K562 (cell line): Measurements from ENCODE around the gene MRI1. TPM values are rescaled to one million over a fixed set of nuclear protein-coding genes. Genes with fewer than 3 reads are reported as not detected.

Experiments
- ATAC-seq: fragments of 200-7000 bp; cut with Tn5 transposase; 3 replicates; pipeline ENCODE4 v1.9.1; 2020; ENCODE audit warnings: moderate library complexity
- BruUV-seq: library from RNA; stranded (reverse); fragments of 400-500 nt; replicated peaks from 2 replicates; lab custom pipeline; 2021; lab: Mats Ljungman, UMichigan
- CTCF ChIA-PET: fragments of 300-600 bp; formaldehyde crosslinking; extraction: SDS; loops from one replicate; lab custom pipeline; 2021; ENCODE audit warnings: low intra/inter-chr PET ratio; lab: Yijun Ruan, JAX
- POLR2A ChIA-PET: fragments of 300-600, 350-650 bp; sonication (Branson Sonifier 250); formaldehyde crosslinking; extraction: SDS; loops from one replicate; lab custom pipeline; 2021; ENCODE audit warnings: antibody characterized with exemption, inconsistent platforms; lab: Yijun Ruan, JAX
- DNase-seq, 4 experiments: peaks; one replicate each; pipeline versions ENCODE4 v3.0.0 to v3.0.0-alpha.2; 2011 to 2018; ENCODE audit warnings: low spot score in 3 of 4, mixed read lengths in 3 of 4; ENCODE audit errors: extremely low read depth in 1 of 4
- FAIRE-seq: peaks from 2 replicates; lab custom pipeline; 2011; peaks lifted over from hg19 to GRCh38; lab: Jason Lieb, UNC
- H2AFZ ChIP-seq: 2 replicates; pipeline ENCODE4 v1.6.0; 2011; ENCODE audit warnings: low read depth, low read length, control low read depth, inconsistent platforms
- H3K27ac ChIP-seq: fragments of 200-600 bp; 3 replicates; pipeline ENCODE4 v1.8.0; 2011; ENCODE audit warnings: low read depth, mild to moderate bottlenecking, control low read depth, inconsistent platforms, low read length, moderate library complexity, mixed read lengths; ENCODE audit errors: extremely low read depth
- H3K27me3 ChIP-seq, 2 experiments: fragments of 300-600 bp in 1 of 2; 2 replicates in 1 of 2; 3 replicates in 1 of 2; pipeline versions ENCODE4 v1.6.0 to v1.8.0; 2011; ENCODE audit warnings: inconsistent platforms in 2 of 2, low read length in 2 of 2, mild to moderate bottlenecking in 1 of 2, mixed read lengths in 1 of 2, moderate library complexity in 1 of 2; ENCODE audit not compliant: control insufficient read depth in 2 of 2, insufficient read depth in 2 of 2
- H3K36me3 ChIP-seq: fragments of 300-600 bp; 3 replicates; pipeline ENCODE4 v1.8.0; 2011; ENCODE audit warnings: mild to moderate bottlenecking, low read length, inconsistent platforms; ENCODE audit not compliant: control insufficient read depth, insufficient read depth
- H3K4me1 ChIP-seq, 2 experiments: fragments of 200-600 bp in 1 of 2; replicated peaks in 1 of 2; 2 replicates in 1 of 2; 3 replicates in 1 of 2; pipeline versions ENCODE4 v1.5.1 to v1.8.0; 2011; ENCODE audit warnings: inconsistent platforms in 2 of 2, low read length in 2 of 2, mild to moderate bottlenecking in 1 of 2, mixed read lengths in 1 of 2, moderate library complexity in 1 of 2; ENCODE audit not compliant: control insufficient read depth in 2 of 2, insufficient read depth in 2 of 2
- H3K4me2 ChIP-seq: 2 replicates; pipeline ENCODE4 v1.6.1; 2011; ENCODE audit warnings: low read length, control low read depth, inconsistent platforms, mixed read lengths; ENCODE audit not compliant: insufficient read depth
- H3K4me3 ChIP-seq: fragments of 200-600 bp; sonication (generic), shearing (Covaris generic); 2 replicates; pipeline ENCODE4 v1.5.1; 2016; ENCODE audit warnings: control low read depth, inconsistent platforms
- H3K79me2 ChIP-seq: fragments of 200-600 bp; 3 replicates; pipeline ENCODE4 v1.8.0; 2011; ENCODE audit warnings: low read length, inconsistent platforms; ENCODE audit not compliant: control insufficient read depth, insufficient read depth
- H3K9ac ChIP-seq, 2 experiments: 2 replicates each; pipeline versions ENCODE4 v1.6.0 to v1.6.1; 2011; ENCODE audit warnings: low read depth in 2 of 2, low read length in 2 of 2, control low read depth in 1 of 2, inconsistent platforms in 1 of 2, mild to moderate bottlenecking in 1 of 2, mixed read lengths in 1 of 2; ENCODE audit not compliant: insufficient read depth in 1 of 2
- H3K9me1 ChIP-seq: one replicate; pipeline ENCODE4 v1.6.0; 2011; ENCODE audit warnings: inconsistent platforms, mild to moderate bottlenecking, low read length, moderate library complexity; ENCODE audit not compliant: control insufficient read depth, insufficient read depth
- H3K9me3 ChIP-seq: replicated peaks from 2 replicates; pipeline ENCODE4 v1.5.1; 2011; ENCODE audit warnings: low read depth, low read length, inconsistent platforms; ENCODE audit not compliant: control insufficient read depth, insufficient read depth
- H4K20me1 ChIP-seq: replicated peaks from 2 replicates; pipeline ENCODE4 v1.6.1; 2011; ENCODE audit warnings: low read length, inconsistent platforms, mixed read lengths; ENCODE audit not compliant: control insufficient read depth, insufficient read depth
- ESRRA ChIP-seq: fragments of 450-650 bp; IDR thresholded peaks from 2 replicates; pipeline ENCODE4 v1.6.1; 2014; ENCODE audit warnings: low read depth, mild to moderate bottlenecking, moderate library complexity, borderline replicate concordance
- L3MBTL2 ChIP-seq: fragments of 450-650 bp; IDR thresholded peaks from 2 replicates; pipeline ENCODE4 v1.6.1; 2016; ENCODE audit warnings: mild to moderate bottlenecking, moderate library complexity
- RBM15 ChIP-seq: fragments of 200-400 bp; formaldehyde crosslinking; IDR thresholded peaks from 2 replicates; pipeline ENCODE4 v1.6.1; 2018; ENCODE audit warnings: mild to moderate bottlenecking, low read length, moderate library complexity; ENCODE audit not compliant: insufficient read depth
- SIN3A ChIP-seq, 2 experiments: fragments of 150-350 bp in 1 of 2; IDR thresholded peaks; 2 replicates each; pipeline ENCODE4 v1.6.1; 2011 to 2016; ENCODE audit warnings: borderline replicate concordance in 2 of 2, low read depth in 2 of 2, low read length in 2 of 2, mild to moderate bottlenecking in 2 of 2, moderate library complexity in 2 of 2; ENCODE audit not compliant: control insufficient read depth in 1 of 2
- YY1 ChIP-seq, 3 experiments: IDR thresholded peaks; 2 replicates each; pipeline ENCODE4 v1.6.1; 2011; ENCODE audit warnings: low read length in 2 of 3, mild to moderate bottlenecking in 2 of 3, moderate library complexity in 2 of 3, borderline replicate concordance in 1 of 3, control low read depth in 1 of 3, low read depth in 1 of 3; ENCODE audit not compliant: insufficient read depth in 3 of 3, insufficient replicate concordance in 2 of 3, control insufficient read depth in 1 of 3, insufficient read length in 1 of 3; ENCODE audit errors: extremely low read depth in 1 of 3
- ZC3H4 ChIP-seq: sonication (generic); formaldehyde crosslinking; IDR thresholded peaks from 2 replicates; pipeline ENCODE4 v1.9.0; 2021; ENCODE audit warnings: missing genetic modification reagents, borderline replicate concordance
- ZNF707 ChIP-seq: fragments of 250-450 bp; sonication (Bioruptor Pico); conservative IDR thresholded peaks from 2 replicates; pipeline ENCODE4 v1.8.0; 2022; ENCODE audit warnings: inconsistent platforms, mild to moderate bottlenecking, moderate library complexity
- WGBS: fragments of 100-300 bp; shearing (Covaris generic); methylation state at CpG from one replicate; pipeline ENCODE4 v1.1.6; 2016; ENCODE audit warnings: low coverage, mixed read lengths; ENCODE audit not compliant: insufficient coverage; ENCODE audit errors: missing lambda C conversion rate; 5-methylcytosine and 5-hydroxymethylcytosine counted together
- in situ Hi-C: fragments of 300-500 bp; cut with MboI; formaldehyde crosslinking; loops from 4 replicates; pipeline ENCODE4 v1.15.0; 2018; ENCODE audit warnings: inconsistent platforms, mixed read lengths
- intact Hi-C: fragments of 100-400 bp; cut with micrococcal nuclease; formaldehyde crosslinking; loops from 2 replicates; pipeline ENCODE4 v1.14.2; 2022
- polyA plus RNA-seq, 8 experiments: library from polyadenylated mRNA; depleted of rRNA in 4 of 8; stranded (reverse) in 5 of 8; unstranded in 3 of 8; fragments of >200 nt; fragmentation: Nextera tagmentation in 2 of 8; fragmentation: Illumina TruSeq in 1 of 8; extraction: Ambion mirVana in 2 of 8; extraction: Trizol in 1 of 8; gene quantifications; 2 replicates each; pipeline versions ENCODE4 v1.2.1 to v1.2.3, GENCODE V29; 2011 to 2014; ENCODE audit warnings: inconsistent platforms in 1 of 8, missing spikeins in 1 of 8
- total RNA-seq, 7 experiments: library from RNA; depleted of rRNA in 6 of 7; stranded (reverse); fragments of >200 nt in 6 of 7; fragmentation: Illumina TruSeq in 2 of 7; extraction: Trizol in 2 of 7; gene quantifications; 2 replicates each; pipeline versions ENCODE4 v1.2.1 to v1.2.3, GENCODE V29; 2011 to 2021; ENCODE audit warnings: low replicate concordance in 1 of 7
- TF ChIP-seq, protein P1 (sequence below): fragments of 250-450 bp; sonication (Bioruptor Pico); IDR thresholded peaks from 2 replicates; pipeline ENCODE4 v1.8.0; 2021; ENCODE audit warnings: borderline replicate concordance, mild to moderate bottlenecking, moderate library complexity; ENCODE audit not compliant: poor library complexity, severe bottlenecking
- TF ChIP-seq, protein P2 (sequence below), 2 experiments: fragments of 450-650 bp in 1 of 2; sonication (generic) in 1 of 2; formaldehyde crosslinking; conservative IDR thresholded peaks; 2 replicates each; pipeline versions ENCODE4 v1.4.0 to v1.8.1; 2020 to 2022; ENCODE audit warnings: mild to moderate bottlenecking in 1 of 2, missing genetic modification reagents in 1 of 2
- TF ChIP-seq, protein P3 (sequence below), 2 experiments: IDR thresholded peaks; 2 replicates each; pipeline ENCODE4 v1.6.1; 2011; ENCODE audit warnings: borderline replicate concordance in 1 of 2, control low read depth in 1 of 2, low read depth in 1 of 2, low read length in 1 of 2, mild to moderate bottlenecking in 1 of 2, mixed read lengths in 1 of 2, moderate library complexity in 1 of 2; ENCODE audit not compliant: insufficient read depth in 1 of 2, insufficient read length in 1 of 2, poor library complexity in 1 of 2, severe bottlenecking in 1 of 2; ENCODE audit errors: extremely low read depth in 1 of 2
- TF ChIP-seq, protein P4 (sequence below), 3 experiments: fragments of 200-800 bp in 1 of 3; sonication (Bioruptor generic) in 1 of 3; sonication (generic) in 1 of 3; formaldehyde crosslinking in 1 of 3; IDR thresholded peaks; 2 replicates each; pipeline versions ENCODE4 v1.6.1 to v1.8.0; 2016 to 2022; ENCODE audit warnings: mild to moderate bottlenecking in 2 of 3, missing compliant biosample characterization in 2 of 3, missing genetic modification characterization in 2 of 3, missing genetic modification reagents in 1 of 3
- TF ChIP-seq, protein P5 (sequence below): sonication (generic); formaldehyde crosslinking; IDR thresholded peaks from 2 replicates; pipeline ENCODE4 v1.8.0; 2022; ENCODE audit warnings: missing genetic modification reagents, mild to moderate bottlenecking, moderate library complexity, borderline replicate concordance

The MRI1 gene
- total and polyA plus RNA-seq, 9 of the 15 experiments (the other 6 are each of a cell fraction or from before 2014, with no cell fraction given), result 5.5 to 57.4 (median 28.2) TPM

DNA sequence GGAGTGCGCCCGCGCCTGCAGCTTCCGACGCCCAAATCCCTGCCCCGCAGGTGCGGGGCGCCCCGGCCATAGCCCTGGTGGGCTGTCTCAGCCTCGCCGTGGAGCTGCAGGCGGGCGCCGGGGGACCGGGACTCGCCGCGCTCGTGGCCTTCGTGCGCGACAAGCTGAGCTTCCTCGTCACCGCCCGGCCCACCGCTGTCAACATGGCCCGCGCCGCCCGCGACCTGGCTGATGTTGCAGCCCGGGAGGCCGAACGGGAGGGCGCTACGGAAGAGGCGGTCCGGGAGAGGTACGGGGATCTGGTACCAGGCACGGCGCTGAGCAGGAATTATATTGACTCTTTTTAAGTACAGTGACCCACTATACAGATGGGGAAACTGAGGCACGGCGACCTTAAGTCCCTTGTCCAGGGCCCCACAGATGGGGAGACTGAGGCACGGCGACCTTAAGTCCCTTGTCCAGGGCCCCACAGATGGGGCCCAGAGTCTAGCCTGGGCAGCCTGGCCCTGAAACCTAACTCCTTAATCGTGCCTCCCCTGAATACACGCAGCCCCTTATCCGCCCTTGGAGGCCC, 586 bp downstream of the MRI1 start:
- Histone ChIP-seq H3K36me3 (peaks cover 62% of the 10 kb centered on the region; the same call in 1 of the 3 replicates), H3K79me2 (peaks cover 28% of the 10 kb centered on the region), H3K4me1 (peaks cover 7 to 43% of the 10 kb centered on the region in 2 experiments; a peak in 3 of 5 replicates), H2AFZ (peak overlapping the region; percentile 61; the same call in 1 of the 2 replicates), H3K4me2 (peak overlapping the region; percentile 85), H4K20me1 (no peaks in the 10 kb centered on the region), H3K4me3 (peak overlapping the region; percentile 60), H3K9me1 (no peaks in the 10 kb centered on the region), H3K9ac (peak overlapping the region; percentile 61 to 97), H3K9me3 (no peaks in the 10 kb centered on the region), H3K27ac (peak overlapping the region; percentile 53; the same call in 1 of the 3 replicates), H3K27me3 (no peaks in the 10 kb centered on the region)
- 1% methylated on average over 38 of the region's 48 CpGs for WGBS
- intact Hi-C loops, result no loop called here
- BruUV-seq, result no TSS peak
- peak; percentile 65 for ATAC-seq
- POLR2A ChIA-PET, result interaction anchor here (0.6 to 2.0 kb wide), 6 partner anchors 9 to 604 kb away, joined by 3 to 6 read pairs (median 3); partner anchors contain the start of gene C19orf53
- in situ Hi-C loops, result no loop called here
- CTCF ChIA-PET, result no interaction called here
- peak; percentile 32 to 46 (median 42) for DNase-seq
- FAIRE-seq, result no peak
- peak in 1 of 3 experiments; percentile 14 for TF ChIP-seq YY1 (IDR thresholded peaks at IDR 0.05; ENCODE audit: borderline replicate concordance in 1 of 3, control insufficient read depth in 1 of 3, extremely low read depth in 1 of 3, insufficient read depth in 3 of 3, insufficient read length in 1 of 3, insufficient replicate concordance in 2 of 3, low read depth in 1 of 3, low read length in 2 of 3)
- no peak for TF ChIP-seq ZC3H4 (CRISPR knock-in tag)
- TF ChIP-seq, protein P1, sequence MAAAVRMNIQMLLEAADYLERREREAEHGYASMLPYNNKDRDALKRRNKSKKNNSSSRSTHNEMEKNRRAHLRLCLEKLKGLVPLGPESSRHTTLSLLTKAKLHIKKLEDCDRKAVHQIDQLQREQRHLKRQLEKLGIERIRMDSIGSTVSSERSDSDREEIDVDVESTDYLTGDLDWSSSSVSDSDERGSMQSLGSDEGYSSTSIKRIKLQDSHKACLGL (CRISPR knock-in tag), result no peak
- no peak for TF ChIP-seq RBM15
- TF ChIP-seq, protein P2, sequence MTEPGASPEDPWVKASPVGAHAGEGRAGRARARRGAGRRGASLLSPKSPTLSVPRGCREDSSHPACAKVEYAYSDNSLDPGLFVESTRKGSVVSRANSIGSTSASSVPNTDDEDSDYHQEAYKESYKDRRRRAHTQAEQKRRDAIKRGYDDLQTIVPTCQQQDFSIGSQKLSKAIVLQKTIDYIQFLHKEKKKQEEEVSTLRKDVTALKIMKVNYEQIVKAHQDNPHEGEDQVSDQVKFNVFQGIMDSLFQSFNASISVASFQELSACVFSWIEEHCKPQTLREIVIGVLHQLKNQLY (CRISPR knock-in tag; conservative IDR thresholded peaks at IDR 0.05), result no peak
- TF ChIP-seq SIN3A (IDR thresholded peaks at IDR 0.05; ENCODE audit: borderline replicate concordance in 2 of 2, control insufficient read depth in 1 of 2, low read depth in 2 of 2, low read length in 2 of 2), result peak in 1 of 2 experiments; percentile 43; a peak in 1 of 4 replicates
- TF ChIP-seq, protein P3, sequence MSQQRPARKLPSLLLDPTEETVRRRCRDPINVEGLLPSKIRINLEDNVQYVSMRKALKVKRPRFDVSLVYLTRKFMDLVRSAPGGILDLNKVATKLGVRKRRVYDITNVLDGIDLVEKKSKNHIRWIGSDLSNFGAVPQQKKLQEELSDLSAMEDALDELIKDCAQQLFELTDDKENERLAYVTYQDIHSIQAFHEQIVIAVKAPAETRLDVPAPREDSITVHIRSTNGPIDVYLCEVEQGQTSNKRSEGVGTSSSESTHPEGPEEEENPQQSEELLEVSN (IDR thresholded peaks at IDR 0.05; ENCODE audit: borderline replicate concordance in 1 of 2, extremely low read depth in 1 of 2, insufficient read depth in 1 of 2, insufficient read length in 1 of 2, low read depth in 1 of 2, low read length in 1 of 2, poor library complexity in 1 of 2, severe bottlenecking in 1 of 2), result peak in 1 of 2 experiments; percentile 65
- TF ChIP-seq ESRRA, result no peak
- TF ChIP-seq, protein P4, sequence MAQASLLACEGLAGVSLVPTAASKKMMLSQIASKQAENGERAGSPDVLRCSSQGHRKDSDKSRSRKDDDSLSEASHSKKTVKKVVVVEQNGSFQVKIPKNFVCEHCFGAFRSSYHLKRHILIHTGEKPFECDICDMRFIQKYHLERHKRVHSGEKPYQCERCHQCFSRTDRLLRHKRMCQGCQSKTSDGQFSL (CRISPR knock-in tag; IDR thresholded peaks at IDR 0.05), result no peak
- TF ChIP-seq, protein P4 (tag; IDR thresholded peaks at IDR 0.05), result no peak
- TF ChIP-seq, protein P5, sequence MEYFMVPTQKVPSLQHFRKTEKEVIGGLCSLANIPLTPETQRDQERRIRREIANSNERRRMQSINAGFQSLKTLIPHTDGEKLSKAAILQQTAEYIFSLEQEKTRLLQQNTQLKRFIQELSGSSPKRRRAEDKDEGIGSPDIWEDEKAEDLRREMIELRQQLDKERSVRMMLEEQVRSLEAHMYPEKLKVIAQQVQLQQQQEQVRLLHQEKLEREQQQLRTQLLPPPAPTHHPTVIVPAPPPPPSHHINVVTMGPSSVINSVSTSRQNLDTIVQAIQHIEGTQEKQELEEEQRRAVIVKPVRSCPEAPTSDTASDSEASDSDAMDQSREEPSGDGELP (CRISPR knock-in tag), result peak; percentile 2; the same call in 1 of the 2 replicates
- TF ChIP-seq ZNF707 (CRISPR knock-in tag), result no peak
- TF ChIP-seq L3MBTL2, result no peak
